Measurements from ENCODE around the gene TPO.

Gene TPO

GRCh38 chr2:1402064-1402463 is 11.2 kb upstream of the TPO start:
- DNase-seq, result no peak
- in situ Hi-C loops (cut with HindIII; ENCODE audit: low pct_ligation_motif_present, low sequenced_read_pairs), result no loop called here
- TF ChIP-seq CTCF (IDR thresholded peaks at IDR 0.05; ENCODE audit: low read depth, low read length, missing control alignments), result no peak
- Histone ChIP-seq H3K4me3 (ENCODE audit: low read depth, low read length) (no peak overlapping the region), H3K27me3 (replicated peaks) (no peaks in the 10 kb centered on the region), H3K27ac (no peak overlapping the region), H3K36me3 (replicated peaks) (no peaks in the 10 kb centered on the region)

GRCh38 chr2:1403565-1403964 is 9.7 kb upstream of the TPO start:
- Histone ChIP-seq H3K4me3 (ENCODE audit: low read depth, low read length) (no peak overlapping the region), H3K27ac (no peak overlapping the region), H3K36me3 (replicated peaks) (no peaks in the 10 kb centered on the region), H3K27me3 (replicated peaks) (no peaks in the 10 kb centered on the region)
- no peak for DNase-seq
- TF ChIP-seq CTCF (IDR thresholded peaks at IDR 0.05; ENCODE audit: low read depth, low read length, missing control alignments), result no peak
- in situ Hi-C loops (cut with HindIII; ENCODE audit: low pct_ligation_motif_present, low sequenced_read_pairs), result no loop called here

GRCh38 chr2:1405124-1405523 is 8.1 kb upstream of the TPO start:
- H3K27ac ChIP-seq, result no peak overlapping the region
- H3K36me3 ChIP-seq (replicated peaks), result no peaks in the 10 kb centered on the region
- H3K27me3 ChIP-seq (replicated peaks), result no peaks in the 10 kb centered on the region
- no peak for TF ChIP-seq CTCF (IDR thresholded peaks at IDR 0.05; ENCODE audit: low read depth, low read length, missing control alignments)
- no peak overlapping the region for H3K4me3 ChIP-seq (ENCODE audit: low read depth, low read length)
- in situ Hi-C loops (cut with HindIII; ENCODE audit: low pct_ligation_motif_present, low sequenced_read_pairs), result no loop called here
- no peak for DNase-seq

GRCh38 chr2:1405967-1406366 is 7.3 kb upstream of the TPO start:
- in situ Hi-C loops (cut with HindIII; ENCODE audit: low pct_ligation_motif_present, low sequenced_read_pairs), result no loop called here
- Histone ChIP-seq H3K27me3 (replicated peaks) (no peaks in the 10 kb centered on the region), H3K4me3 (ENCODE audit: low read depth, low read length) (no peak overlapping the region), H3K36me3 (replicated peaks) (no peaks in the 10 kb centered on the region), H3K27ac (no peak overlapping the region)
- no peak for TF ChIP-seq CTCF (IDR thresholded peaks at IDR 0.05; ENCODE audit: low read depth, low read length, missing control alignments)
- no peak for DNase-seq

- no peak for DNase-seq
- in situ Hi-C loops (cut with HindIII; ENCODE audit: low pct_ligation_motif_present, low sequenced_read_pairs), result no loop called here
- no peak for TF ChIP-seq CTCF (IDR thresholded peaks at IDR 0.05; ENCODE audit: low read depth, low read length, missing control alignments)
- Histone ChIP-seq H3K27me3 (replicated peaks) (no peaks in the 10 kb centered on the region), H3K4me3 (ENCODE audit: low read depth, low read length) (no peak overlapping the region), H3K36me3 (replicated peaks) (no peaks in the 10 kb centered on the region), H3K27ac (no peak overlapping the region)
Observed at GRCh38 chr2:1406434-1406833, 6.8 kb upstream of the TPO start.

- H3K27ac ChIP-seq, result no peak overlapping the region
- H3K4me3 ChIP-seq (ENCODE audit: low read depth, low read length), result no peak overlapping the region
- no peaks in the 10 kb centered on the region for H3K36me3 ChIP-seq (replicated peaks)
- DNase-seq, result no peak
- TF ChIP-seq CTCF (IDR thresholded peaks at IDR 0.05; ENCODE audit: low read depth, low read length, missing control alignments), result no peak
- H3K27me3 ChIP-seq (replicated peaks), result no peaks in the 10 kb centered on the region
- in situ Hi-C loops (cut with HindIII; ENCODE audit: low pct_ligation_motif_present, low sequenced_read_pairs), result no loop called here
Observed at GRCh38 chr2:1407950-1408675, 5.2 kb upstream of the TPO start.
